Esophagus (tissue), 2 donors: ENCODE results near the gene NOTCH1. TPM values are rescaled to one million over a fixed set of nuclear protein-coding genes. Genes with fewer than 3 reads are reported as not detected.
"Not testable (repeated sequence)": the region's sequence is repeated elsewhere in the genome, so short reads cannot be mapped to it uniquely, and the experiment has no call there.

Experiments
- H3K27ac ChIP-seq, 2 donors: one replicate each; pipeline ENCODE4 v1.5.1; 2013; ENCODE audit warnings: low read depth in 2 of 2, mild to moderate bottlenecking in 2 of 2, inconsistent platforms in 1 of 2, low read length in 1 of 2, moderate library complexity in 1 of 2
- H3K27me3 ChIP-seq, 2 donors: one replicate each; pipeline ENCODE4 v1.6.1; 2013; ENCODE audit warnings: low read length in 2 of 2, control low read depth in 1 of 2, mild to moderate bottlenecking in 1 of 2; ENCODE audit not compliant: insufficient read depth in 2 of 2, control insufficient read depth in 1 of 2
- H3K36me3 ChIP-seq, 2 donors: one replicate each; pipeline ENCODE4 v1.6.1; 2013; ENCODE audit warnings: low read length in 1 of 2; ENCODE audit not compliant: control insufficient read depth in 2 of 2, insufficient read depth in 2 of 2
- H3K4me1 ChIP-seq, 2 donors: one replicate each; pipeline ENCODE4 v1.6.1; 2013; ENCODE audit warnings: low read length in 1 of 2; ENCODE audit not compliant: control insufficient read depth in 2 of 2, insufficient read depth in 2 of 2
- H3K4me3 ChIP-seq, 2 donors: one replicate each; pipeline ENCODE4 v1.5.1; 2013; ENCODE audit warnings: low read length in 2 of 2, mild to moderate bottlenecking in 2 of 2, low read depth in 1 of 2, moderate library complexity in 1 of 2
- H3K9me3 ChIP-seq, 2 donors: one replicate each; pipeline ENCODE4 v1.6.1; 2013; ENCODE audit warnings: mild to moderate bottlenecking in 2 of 2, low read depth in 1 of 2, low read length in 1 of 2, moderate library complexity in 1 of 2; ENCODE audit not compliant: control insufficient read depth in 2 of 2, insufficient read depth in 1 of 2
- WGBS, 2 donors: extraction: QIAGEN DNeasy Blood & Tissue Kit; methylation state at CpG; one replicate each; pipeline ENCODE4 v1.1.7; 2013; 5-methylcytosine and 5-hydroxymethylcytosine counted together
- polyA plus RNA-seq, 2 donors: library from polyadenylated mRNA; stranded (reverse); fragments of 200-250 nt; gene quantifications; one replicate each; pipeline ENCODE4 v1.2.3, GENCODE V29; 2013
- donor health status: healthy with polysubstance abuse.
- donor health status: Bipolar disorder and iron deficiency.

Gene NOTCH1
- polyA plus RNA-seq, 2 donors: 9.6 to 19.8 TPM

DNA sequence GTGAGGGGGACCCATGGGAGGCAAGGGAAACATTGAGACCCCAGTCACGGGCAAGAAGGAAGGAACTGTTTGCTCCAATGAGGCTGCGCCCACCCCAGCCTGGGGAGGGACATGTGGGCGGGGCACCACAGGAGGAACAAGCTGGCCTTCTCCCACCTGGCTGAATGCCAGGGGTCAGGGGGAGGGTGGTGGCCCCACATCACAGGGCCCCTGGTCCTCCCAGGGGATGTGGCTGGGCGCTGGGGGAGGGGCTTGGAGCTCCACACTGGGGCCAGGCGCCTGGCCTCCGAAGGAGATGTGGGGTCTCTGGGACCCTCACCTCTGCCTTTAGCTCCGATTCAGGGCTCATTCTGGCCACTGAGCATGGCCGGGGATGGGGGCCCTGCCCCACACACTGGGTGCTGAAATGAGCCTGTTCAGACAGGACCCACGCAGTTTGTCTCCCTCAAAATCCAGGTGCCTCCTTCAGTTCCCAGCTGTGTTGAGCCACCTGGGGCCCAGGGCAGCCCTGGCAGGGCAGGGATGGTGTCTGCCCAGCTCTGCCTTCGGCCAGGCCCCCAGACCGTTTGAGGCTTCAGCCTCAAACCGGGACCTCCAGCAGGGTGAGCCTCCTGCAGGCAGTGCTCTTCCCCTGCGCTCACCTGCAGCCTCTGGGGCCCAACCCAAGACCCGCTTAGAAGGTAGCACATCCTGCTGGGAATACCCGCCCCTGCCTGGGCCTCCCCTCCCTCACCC is 33.2 kb upstream of the NOTCH1 start:
- 60 to 67% methylated on average over 15 of the region's 15 CpGs for WGBS, 2 donors
- Histone ChIP-seq H3K9me3 (no peaks in the 10 kb centered on the region), H3K36me3 (no peaks in the 10 kb centered on the region), H3K27ac (no peak overlapping the region), H3K4me3 (no peak overlapping the region), H3K4me1 (peaks cover 0 to 12% of the 10 kb centered on the region in 2 donors), H3K27me3 (no peaks in the 10 kb centered on the region)

DNA sequence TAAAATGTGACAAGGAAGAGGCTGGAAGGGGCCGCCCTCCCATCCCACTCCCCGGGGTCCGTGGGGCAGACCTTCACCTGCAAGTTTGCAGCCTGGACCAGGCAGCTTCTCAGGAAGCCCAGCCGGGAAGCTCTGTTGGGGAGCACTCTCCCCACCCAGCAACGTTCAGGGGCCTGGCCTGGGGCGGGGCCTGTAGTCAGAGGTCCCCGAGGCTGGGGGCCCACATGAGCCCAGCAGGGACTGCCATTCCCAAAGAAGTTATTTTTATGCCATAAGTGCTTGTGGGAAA is 32.7 kb upstream of the NOTCH1 start:
- H3K4me3 ChIP-seq: no peak overlapping the region
- H3K27ac ChIP-seq: no peak overlapping the region
- 50 to 53% methylated on average over 7 of the region's 7 CpGs for WGBS, 2 donors
- H3K36me3 ChIP-seq: no peaks in the 10 kb centered on the region
- H3K4me1 ChIP-seq: peaks cover 0 to 12% of the 10 kb centered on the region in 2 donors
- no peaks in the 10 kb centered on the region for H3K27me3 ChIP-seq
- H3K9me3 ChIP-seq: no peaks in the 10 kb centered on the region

DNA sequence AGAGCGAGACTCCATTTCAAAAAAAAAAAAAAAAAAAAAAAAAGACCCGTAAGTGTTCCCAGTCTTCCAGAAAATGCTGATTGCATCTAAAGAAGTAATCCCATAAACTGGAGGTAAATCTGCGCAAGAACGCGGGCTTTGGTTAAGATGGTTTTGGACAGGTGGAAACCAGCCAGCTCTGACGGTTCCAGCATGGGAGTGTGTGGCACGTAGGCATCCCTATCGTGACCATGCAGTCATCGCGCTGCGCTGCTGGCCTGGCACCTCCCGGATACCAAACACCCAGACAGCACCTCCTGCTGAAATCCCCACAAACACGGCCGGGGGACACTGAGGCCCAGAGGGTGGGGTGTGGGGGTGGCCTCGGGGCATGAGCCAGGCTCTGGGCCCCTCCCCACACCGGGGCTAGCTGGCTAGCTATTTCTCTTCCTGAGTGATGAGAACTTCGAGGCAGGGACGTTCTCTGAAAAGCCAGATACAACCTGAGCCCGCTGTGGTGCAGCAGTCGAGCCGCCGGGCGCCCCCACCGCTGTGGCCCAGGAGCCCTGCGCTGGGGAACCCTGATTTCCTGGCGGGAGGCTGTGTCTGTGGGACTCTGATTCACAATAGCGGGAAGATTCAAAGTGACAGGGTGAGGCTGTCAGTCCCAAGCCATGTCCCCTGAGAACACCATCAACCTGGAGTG is 32.2 kb upstream of the NOTCH1 start:
- Histone ChIP-seq H3K27ac (no peak overlapping the region), H3K36me3 (no peaks in the 10 kb centered on the region), H3K4me1 (peaks cover 0 to 12% of the 10 kb centered on the region in 2 donors), H3K27me3 (no peaks in the 10 kb centered on the region), H3K4me3 (no peak overlapping the region), H3K9me3 (no peaks in the 10 kb centered on the region)
- 61 to 70% methylated on average over 26 to 27 of the region's 27 CpGs for WGBS, 2 donors

DNA sequence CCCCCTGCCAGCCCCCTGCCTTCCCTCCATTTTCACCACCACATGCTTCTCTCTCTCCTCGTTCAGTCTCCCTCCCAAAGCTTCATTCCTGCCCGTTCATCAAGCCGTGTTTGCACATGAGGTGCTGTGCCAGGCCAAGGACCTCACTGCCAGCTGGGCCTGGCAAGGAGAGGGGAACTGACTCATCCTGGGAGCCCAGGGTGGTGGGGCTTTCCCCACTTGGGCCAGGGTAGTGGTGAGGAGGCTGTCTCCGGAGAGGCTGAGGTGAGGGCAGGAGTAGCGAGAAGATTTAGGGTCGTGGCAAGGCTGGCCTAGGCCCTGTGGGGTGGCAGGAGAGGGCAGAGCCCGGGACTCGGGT is 30.4 kb upstream of the NOTCH1 start:
- H3K27ac ChIP-seq: no peak overlapping the region
- no peaks in the 10 kb centered on the region for H3K9me3 ChIP-seq
- H3K36me3 ChIP-seq: no peaks in the 10 kb centered on the region
- H3K27me3 ChIP-seq: no peaks in the 10 kb centered on the region
- WGBS, 2 donors: 28 to 39% methylated on average over 7 to 8 of the region's 8 CpGs
- no peak overlapping the region for H3K4me3 ChIP-seq
- peaks cover 0 to 12% of the 10 kb centered on the region in 2 donors for H3K4me1 ChIP-seq

DNA sequence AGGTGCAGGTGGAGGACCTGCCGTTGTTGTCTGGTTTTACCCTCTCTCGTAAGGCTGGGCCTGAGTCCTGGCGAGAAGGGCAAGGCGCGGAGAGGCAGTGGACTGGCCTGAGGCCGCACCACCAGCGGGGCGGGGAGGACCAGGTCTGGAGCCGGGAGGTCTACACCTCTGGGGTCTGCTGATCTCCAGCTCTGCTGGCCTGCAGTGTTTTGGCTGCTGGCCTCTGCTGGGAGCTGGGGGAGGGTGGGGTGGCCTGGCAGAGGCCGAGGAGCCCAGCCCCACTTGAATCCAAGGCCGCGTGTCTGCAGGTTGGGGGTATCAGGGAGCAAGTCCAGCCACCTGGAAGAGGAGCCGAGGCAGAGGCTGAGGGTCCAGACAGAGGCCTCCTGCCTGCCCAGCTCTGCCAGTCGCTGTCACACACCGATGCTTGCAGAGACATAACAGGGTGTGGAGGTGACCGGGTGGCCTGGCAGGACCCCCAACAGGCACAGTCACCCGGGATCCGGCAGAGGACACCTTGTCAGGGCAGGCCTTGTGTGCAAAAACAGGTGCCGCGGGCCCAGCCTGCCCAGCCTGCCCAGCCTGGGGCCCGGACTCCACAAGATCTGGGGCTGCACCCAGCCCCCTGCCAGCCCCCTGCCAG is 29.9 kb upstream of the NOTCH1 start:
- Histone ChIP-seq H3K4me1 (peaks cover 0 to 12% of the 10 kb centered on the region in 2 donors), H3K27me3 (no peaks in the 10 kb centered on the region), H3K4me3 (no peak overlapping the region), H3K9me3 (no peaks in the 10 kb centered on the region), H3K36me3 (no peaks in the 10 kb centered on the region), H3K27ac (no peak overlapping the region)
- WGBS, 2 donors: 65 to 67% methylated on average over 19 to 21 of the region's 21 CpGs

DNA sequence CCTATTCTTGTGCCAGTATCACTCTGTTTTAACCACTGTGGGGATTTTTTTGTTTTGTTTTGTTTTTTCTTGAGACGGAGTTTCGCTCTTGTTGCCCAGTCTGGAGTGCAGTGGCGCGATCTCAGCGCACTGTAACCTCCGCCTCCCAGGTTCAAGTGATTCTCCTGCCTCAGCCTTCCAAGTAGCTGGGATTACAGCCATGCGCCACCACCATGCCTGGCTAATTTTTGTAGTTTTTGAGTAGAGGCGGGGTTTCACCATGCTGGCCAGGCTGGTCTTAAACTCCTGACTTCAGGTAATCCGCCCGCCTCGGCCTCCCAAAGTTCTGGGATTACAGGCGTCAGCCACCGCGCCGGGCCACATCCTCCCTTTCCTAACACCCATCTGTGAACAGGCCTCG is 28.8 kb upstream of the NOTCH1 start:
- not testable (repeated sequence) for H3K9me3 ChIP-seq, H3K4me3 ChIP-seq, H3K27me3 ChIP-seq, H3K36me3 ChIP-seq, H3K27ac ChIP-seq
- 91 to 94% methylated on average over 16 of the region's 16 CpGs for WGBS, 2 donors
- H3K4me1 ChIP-seq: peaks cover 0 to 12% of the 10 kb centered on the region in 2 donors

DNA sequence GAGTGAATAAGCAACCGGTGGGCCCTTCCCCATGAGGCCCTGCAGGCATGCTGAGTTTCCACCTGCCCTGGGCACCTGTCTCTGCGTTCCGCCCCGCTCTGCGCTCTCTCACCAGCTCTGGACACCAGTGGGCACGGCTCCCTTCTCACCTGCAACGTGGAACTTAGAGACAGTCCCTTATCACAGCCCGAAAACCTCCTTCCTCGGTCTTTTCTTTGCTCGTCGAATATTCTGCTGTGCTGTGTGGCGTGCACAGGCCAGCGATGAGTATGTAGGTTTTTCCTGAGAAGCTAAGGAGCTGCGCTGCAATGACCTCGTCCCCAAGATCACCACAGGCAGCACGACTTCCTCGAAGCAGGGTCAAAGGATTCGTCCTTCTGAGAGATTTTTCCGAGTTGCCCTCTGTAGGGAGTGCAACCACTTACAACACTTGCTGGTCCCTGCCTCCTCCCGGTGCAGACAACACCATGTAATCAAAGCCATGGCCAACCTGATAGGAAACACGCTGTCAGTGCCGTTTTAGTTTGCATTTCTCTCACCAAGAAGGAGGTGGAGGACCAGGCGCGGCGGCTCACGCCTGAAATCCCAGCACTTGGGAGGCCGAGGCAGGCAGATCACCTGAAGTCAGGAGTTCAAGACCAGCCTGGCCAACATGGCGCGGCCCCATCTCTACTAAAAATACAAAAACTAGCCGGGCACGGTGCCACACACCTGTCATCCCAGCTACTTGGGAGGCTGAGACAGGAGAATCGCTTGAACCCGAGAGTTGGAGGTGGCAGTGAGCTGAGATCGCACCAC is 27.2 kb upstream of the NOTCH1 start:
- Histone ChIP-seq H3K9me3 (no peaks in the 10 kb centered on the region), H3K27ac (no peak overlapping the region), H3K4me3 (no peak overlapping the region), H3K4me1 (peaks cover 0 to 18% of the 10 kb centered on the region in 2 donors), H3K36me3 (no peaks in the 10 kb centered on the region), H3K27me3 (no peaks in the 10 kb centered on the region)
- 87 to 88% methylated on average over 34 of the region's 34 CpGs for WGBS, 2 donors

DNA sequence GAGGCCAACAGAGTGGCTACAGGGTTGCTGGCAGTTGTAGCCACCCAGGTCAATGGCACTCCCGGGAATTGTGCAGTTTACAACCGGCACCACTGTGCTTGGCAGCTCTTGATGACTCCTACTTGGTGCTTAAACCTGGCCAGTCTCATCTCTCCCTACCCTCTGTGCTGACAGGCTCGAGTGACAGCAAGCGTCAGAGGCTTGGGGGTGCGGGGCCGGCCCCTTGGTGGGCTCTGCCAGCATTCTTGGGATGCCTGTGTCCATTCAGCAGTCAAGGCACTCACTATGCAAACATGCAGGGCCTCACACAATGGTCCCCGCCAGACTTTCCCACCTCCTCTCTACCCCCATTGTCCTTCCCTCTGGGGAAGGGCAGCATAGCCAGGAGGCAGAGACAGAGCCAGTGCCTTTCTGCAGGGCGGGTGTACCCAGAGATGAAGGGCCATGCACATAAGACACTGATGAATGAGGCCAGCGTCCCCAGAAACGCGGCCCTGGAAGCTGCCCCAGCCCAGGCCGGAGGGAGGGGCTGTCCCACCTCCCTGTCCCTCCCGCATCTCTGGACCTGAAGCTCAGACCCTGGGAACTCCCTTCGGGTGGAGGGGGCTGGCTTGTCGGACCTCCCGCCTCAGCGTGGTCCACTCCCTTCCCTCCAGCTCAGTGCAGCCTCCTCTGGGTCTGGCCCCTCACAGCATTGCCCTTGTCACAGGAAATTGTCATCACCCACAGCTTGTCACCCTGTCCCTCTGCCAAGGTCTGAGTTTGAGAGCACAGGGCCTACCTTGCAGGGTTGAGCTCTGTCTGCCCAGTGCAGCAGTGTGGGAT is 26.4 kb upstream of the NOTCH1 start:
- H3K4me3 ChIP-seq: no peak overlapping the region
- H3K36me3 ChIP-seq: no peaks in the 10 kb centered on the region
- peaks cover 0 to 23% of the 10 kb centered on the region in 2 donors for H3K4me1 ChIP-seq
- H3K27ac ChIP-seq: no peak overlapping the region
- H3K27me3 ChIP-seq: no peaks in the 10 kb centered on the region
- 67 to 73% methylated on average over 17 of the region's 17 CpGs for WGBS, 2 donors
- H3K9me3 ChIP-seq: no peaks in the 10 kb centered on the region

DNA sequence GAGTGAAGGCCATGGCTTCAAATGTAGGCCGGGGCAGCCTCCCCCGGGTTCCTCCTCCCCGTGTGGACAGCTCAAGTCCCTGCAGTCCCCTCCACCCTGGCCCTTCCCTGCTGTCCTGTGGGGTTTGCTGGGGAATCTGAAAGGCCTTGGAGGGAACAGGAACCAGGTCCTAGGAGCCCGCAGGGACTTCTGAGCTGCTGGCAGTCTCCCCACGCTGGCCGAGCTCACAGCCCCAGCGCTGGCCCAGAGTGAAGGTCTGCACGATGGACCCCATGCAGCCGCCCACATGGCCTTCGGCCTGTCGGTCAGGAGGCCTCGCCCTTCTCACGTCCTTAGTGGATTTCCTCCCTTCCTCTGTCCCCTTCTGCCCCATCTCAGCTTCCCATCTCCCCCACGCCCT is 25.7 kb upstream of the NOTCH1 start:
- Histone ChIP-seq H3K4me3 (no peak overlapping the region), H3K27me3 (no peaks in the 10 kb centered on the region), H3K9me3 (no peaks in the 10 kb centered on the region), H3K27ac (no peak overlapping the region), H3K4me1 (peaks cover 0 to 22% of the 10 kb centered on the region in 2 donors), H3K36me3 (no peaks in the 10 kb centered on the region)
- 78 to 79% methylated on average over 14 of the region's 14 CpGs for WGBS, 2 donors
